NB4 (cell line): ENCODE measurements around the gene MADCAM1.
"Not testable (repeated sequence)": the region's sequence is repeated elsewhere in the genome, so short reads cannot be mapped to it uniquely, and the experiment has no call there.

Experiments used
- CTCF ChIP-seq: IDR thresholded peaks from one replicate; pipeline ENCODE4 v1.5.1; 2012; ENCODE audit warnings: low read depth, low read length
- POLR2A ChIP-seq: IDR thresholded peaks from 2 replicates; pipeline ENCODE4 v1.6.1; 2011; ENCODE audit warnings: mild to moderate bottlenecking; ENCODE audit not compliant: insufficient read length; ENCODE audit errors: extremely low read depth

- TF ChIP-seq POLR2A, CTCF: not testable (repeated sequence)
These were observed 45.3 kb upstream of the MADCAM1 start for GRCh38 chr19:450912-451481.
